ENCODE results near the gene WDR70.

The WDR70 gene

GRCh38 chr5:37722236-37723161 is 343.4 kb downstream of the WDR70 start:
- DNase-seq (ENCODE audit: low read depth, low spot score) = no peak

- DNase-seq (ENCODE audit: low read depth, low spot score) = peak; percentile 51
Measured at GRCh38 chr5:37723162-37723961, 344.2 kb downstream of the WDR70 start.

GRCh38 chr5:37724395-37725125 is 345.4 kb downstream of the WDR70 start:
- no peak for DNase-seq (ENCODE audit: low read depth, low spot score)

DNA sequence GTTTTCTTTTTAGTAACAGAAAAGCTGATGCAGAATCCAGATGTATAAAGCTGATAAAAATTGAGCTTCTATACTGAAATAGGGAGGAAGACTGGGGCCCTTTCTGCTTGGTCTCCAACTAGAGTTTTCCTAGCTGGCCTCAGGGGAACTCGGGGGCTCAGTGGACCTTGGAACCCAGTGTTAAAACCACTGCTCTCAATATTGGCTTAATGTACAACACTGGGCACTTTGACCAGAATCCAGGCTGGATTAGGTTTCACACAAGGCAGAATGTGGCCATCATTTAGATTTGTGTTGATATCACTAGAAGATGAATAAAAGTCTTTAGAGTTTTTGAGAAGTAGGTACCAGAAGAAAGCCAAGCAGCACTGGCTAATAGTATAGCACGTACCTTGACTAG is 346.1 kb downstream of the WDR70 start:
- DNase-seq (ENCODE audit: low read depth, low spot score) = no peak

GRCh38 chr5:37727238-37727637 is 348.1 kb downstream of the WDR70 start:
- DNase-seq (ENCODE audit: low read depth, low spot score) = no peak

GRCh38 chr5:37730896-37731455 is 351.9 kb downstream of the WDR70 start:
- no peak for DNase-seq (ENCODE audit: low read depth, low spot score)

DNA sequence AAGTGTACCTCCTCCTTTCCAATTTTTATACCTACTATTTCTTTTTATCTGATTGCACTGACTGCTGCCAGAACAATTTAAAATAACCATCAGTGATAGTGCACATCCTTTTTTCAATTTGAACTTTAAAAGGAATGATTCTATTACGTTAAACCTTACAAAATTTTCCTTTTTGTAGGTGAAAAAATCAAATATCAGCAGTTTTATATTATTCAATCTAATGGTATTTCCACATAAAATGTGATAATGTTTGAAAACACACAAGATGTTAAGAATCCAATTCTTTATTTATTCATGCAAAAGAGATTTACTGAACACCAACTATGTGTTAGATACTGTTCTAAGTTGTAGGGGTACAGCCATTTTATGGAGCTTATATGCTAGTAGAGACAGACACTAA is 355.0 kb downstream of the WDR70 start:
- no peak for DNase-seq (ENCODE audit: low read depth, low spot score)

DNA sequence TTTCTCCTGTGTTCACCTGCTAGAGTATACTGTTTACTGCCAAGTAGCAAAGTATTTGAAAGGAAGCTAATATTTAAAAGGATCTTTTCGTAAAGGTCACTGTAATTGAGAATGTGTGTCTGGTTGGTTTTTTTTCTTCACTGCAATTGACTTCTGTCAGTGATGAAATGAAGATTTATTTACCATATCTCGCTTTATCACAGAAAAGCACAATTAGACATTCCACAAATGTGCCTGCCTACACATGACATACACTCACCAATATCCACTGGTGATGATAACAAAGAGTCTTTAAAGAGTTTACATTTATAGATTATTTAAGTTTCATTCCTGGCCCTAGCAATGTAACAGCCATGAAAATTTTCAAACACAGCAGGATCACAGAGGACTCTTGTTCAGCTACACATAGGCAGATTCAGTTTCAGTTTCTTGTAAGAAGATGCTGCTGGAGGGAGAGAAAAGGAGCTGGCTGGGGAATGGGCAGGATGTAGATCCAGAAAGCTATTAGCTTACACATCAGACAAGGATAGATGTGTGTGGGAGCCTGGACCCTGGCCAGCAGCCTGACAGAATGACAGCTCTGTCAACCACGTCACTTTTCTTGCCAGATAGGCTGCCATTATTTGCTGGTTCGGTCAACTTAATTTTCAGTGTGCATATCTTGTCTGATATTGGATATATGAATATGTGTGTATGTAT is 356.7 kb downstream of the WDR70 start:
- no peak for DNase-seq (ENCODE audit: low read depth, low spot score)

GRCh38 chr5:37736397-37736796 is 357.3 kb downstream of the WDR70 start:
- DNase-seq (ENCODE audit: low read depth, low spot score) = no peak

- DNase-seq (ENCODE audit: low read depth, low spot score) = no peak
Measured at GRCh38 chr5:37737326-37738056, 358.4 kb downstream of the WDR70 start.

GRCh38 chr5:37738057-37738691 is 359.1 kb downstream of the WDR70 start:
- DNase-seq (ENCODE audit: low read depth, low spot score) = no peak

DNA sequence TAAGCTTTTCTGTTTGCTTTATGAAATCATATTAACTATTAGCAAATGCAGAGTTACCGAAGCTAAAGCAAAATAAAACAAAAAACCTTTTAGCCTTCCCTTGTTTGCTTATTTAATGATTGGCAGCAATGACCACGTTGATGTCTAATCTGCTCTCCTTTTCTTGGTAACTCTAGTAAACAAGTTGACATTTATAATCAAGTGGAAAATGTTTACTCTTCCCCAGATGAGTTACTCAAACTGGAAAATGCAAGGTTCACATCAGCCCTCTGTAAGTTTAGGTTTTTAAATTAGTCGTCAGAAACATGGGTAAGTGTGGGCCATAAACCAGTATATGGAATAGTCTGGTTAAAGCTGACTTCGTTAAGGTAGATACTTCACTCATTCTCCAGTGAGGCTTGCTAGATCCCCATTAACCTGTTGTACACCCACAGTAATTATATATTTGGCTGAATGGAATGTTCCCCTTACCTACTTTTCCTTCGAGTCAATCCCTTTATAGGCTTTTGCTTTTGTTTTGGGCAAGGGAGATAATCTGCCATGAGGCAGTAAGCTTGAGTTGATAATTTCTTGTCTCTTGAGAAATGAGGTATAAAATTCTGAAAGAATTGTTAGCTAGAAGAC is 359.9 kb downstream of the WDR70 start:
- DNase-seq (ENCODE audit: low read depth, low spot score) = no peak

GRCh38 chr5:37739817-37740261 is 360.7 kb downstream of the WDR70 start:
- DNase-seq (ENCODE audit: low read depth, low spot score) = no peak

GRCh38 chr5:37740331-37741066 is 361.4 kb downstream of the WDR70 start:
- DNase-seq (ENCODE audit: low read depth, low spot score) = no peak

- no peak for DNase-seq (ENCODE audit: low read depth, low spot score)
Measured at GRCh38 chr5:37742111-37742510, 363.0 kb downstream of the WDR70 start.

DNA sequence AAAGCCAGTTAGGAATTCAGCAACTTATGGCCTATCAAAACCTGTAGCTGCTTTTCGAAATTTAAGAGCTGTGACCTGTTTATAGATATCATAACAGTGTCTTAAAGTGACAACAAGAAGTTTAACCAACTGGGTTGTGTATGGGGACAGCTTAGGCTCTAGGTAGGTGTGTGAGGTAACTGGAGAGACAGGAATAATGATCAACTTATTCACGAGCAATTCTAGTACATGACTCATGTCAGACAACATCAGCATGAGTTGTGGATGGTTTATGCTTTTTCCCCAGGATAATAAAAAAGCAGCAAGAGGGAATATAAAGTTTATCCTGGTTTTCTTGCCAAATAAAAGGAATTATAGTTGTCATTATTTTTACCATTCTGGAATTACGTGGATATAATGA is 372.1 kb downstream of the WDR70 start:
- DNase-seq (ENCODE audit: low read depth, low spot score) = no peak

- no peak for DNase-seq (ENCODE audit: low read depth, low spot score)
Measured at GRCh38 chr5:37754976-37755375, 375.9 kb downstream of the WDR70 start.

- DNase-seq (ENCODE audit: low read depth, low spot score) = no peak
Measured at GRCh38 chr5:37755581-37755980, 376.5 kb downstream of the WDR70 start.

- no peak for DNase-seq (ENCODE audit: low read depth, low spot score)
Measured at GRCh38 chr5:37756248-37756647, 377.1 kb downstream of the WDR70 start.

Data from ELF-1 (cell line).